GM19395 (cell line): ENCODE measurements around the gene PPP2R5E.

Source experiments
- ATAC-seq: cut with Tn5 transposase; IDR thresholded peaks from one replicate; pipeline ENCODE4 v1.9.1; 2021; ENCODE audit warnings: mild to moderate bottlenecking, moderate library complexity; ENCODE audit not compliant: unreplicated experiment

PPP2R5E gene

DNA sequence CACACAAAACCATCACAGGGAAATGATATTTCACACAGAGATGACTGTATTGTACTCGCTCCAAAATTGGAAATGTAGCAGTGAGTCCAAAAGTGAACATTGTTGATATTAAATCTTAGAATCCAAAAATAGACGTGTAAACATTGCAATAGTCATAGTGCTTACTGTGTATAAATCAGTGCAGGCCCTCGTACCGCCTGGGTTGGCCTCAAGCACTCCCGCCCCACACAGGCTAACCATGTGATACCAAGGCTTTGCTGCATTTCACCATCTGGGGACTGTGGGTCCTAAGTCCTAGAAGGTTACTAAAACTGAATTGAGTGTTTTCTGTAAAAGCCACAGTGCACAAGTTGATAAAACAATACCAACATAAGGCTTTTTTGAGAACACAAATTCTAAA is 107.3 kb downstream of the PPP2R5E start:
- no peak for ATAC-seq

DNA sequence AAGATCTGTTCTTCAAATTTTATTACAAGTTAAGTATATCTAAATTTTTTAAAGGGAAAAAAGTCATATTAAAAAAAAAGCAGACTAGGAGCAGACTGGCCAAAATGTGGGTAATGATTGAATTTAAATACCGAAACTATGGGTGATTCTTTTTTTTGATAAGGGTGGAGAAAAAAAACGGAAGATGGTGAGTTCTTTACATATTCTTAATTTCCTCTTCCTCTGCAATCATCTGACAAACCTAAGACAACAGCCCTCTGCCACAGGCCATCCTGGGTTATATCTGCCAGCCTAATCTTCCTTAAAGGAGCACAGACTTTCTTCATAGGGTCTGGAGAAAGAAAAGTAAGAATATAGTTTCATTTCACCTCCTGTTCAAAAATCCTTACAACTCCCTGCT is 108.0 kb downstream of the PPP2R5E start:
- ATAC-seq = no peak

- ATAC-seq = no peak
Measured at GRCh38 chr14:63432888-63433552, 110.2 kb downstream of the PPP2R5E start.

- ATAC-seq = no peak
Measured at GRCh38 chr14:63432228-63432627, 110.9 kb downstream of the PPP2R5E start.

- no peak for ATAC-seq
Measured at GRCh38 chr14:63431466-63431865, 111.7 kb downstream of the PPP2R5E start.

DNA sequence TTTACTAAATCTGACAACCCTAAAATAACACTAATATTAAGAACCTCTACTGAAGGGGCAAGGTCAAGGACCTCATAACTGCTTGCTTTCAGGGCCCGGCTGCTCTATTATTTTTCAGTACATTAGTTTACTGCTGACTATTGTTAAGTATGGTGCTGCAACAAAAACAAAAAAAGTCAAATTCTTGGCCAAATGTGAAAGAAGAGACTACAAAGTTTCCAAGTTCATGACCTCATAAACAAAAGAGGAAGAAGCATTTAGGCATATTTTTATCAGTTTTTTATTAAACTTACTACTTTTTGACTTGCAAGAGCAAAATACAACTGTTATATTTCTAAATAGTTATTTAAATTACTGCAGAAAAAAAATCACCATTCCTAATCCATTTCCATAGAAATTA is 114.7 kb downstream of the PPP2R5E start:
- no peak for ATAC-seq

- ATAC-seq = no peak
Measured at GRCh38 chr14:63426838-63427352, 116.3 kb downstream of the PPP2R5E start.

GRCh38 chr14:63423889-63424288 is 119.3 kb downstream of the PPP2R5E start:
- no peak for ATAC-seq

DNA sequence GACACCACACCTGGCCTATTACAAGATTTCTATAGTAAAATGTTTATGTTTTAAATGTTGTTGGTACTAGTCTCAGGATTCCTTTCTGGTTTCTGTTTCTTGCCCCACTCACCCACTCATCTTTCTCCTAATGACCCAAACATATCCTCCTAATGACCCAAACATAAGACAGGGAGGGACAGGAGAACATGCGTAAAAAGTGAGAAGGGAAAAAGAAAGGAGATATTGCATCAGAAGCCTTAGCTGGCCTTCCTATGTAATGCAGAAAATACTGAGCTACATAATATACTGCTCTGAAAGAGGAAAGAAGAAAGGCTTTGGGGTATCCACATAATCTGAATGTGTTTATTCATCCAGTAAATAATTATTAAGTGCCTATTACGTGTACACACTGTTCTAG is 119.8 kb downstream of the PPP2R5E start:
- ATAC-seq = no peak

GRCh38 chr14:63421919-63422318 is 121.3 kb downstream of the PPP2R5E start:
- no peak for ATAC-seq

DNA sequence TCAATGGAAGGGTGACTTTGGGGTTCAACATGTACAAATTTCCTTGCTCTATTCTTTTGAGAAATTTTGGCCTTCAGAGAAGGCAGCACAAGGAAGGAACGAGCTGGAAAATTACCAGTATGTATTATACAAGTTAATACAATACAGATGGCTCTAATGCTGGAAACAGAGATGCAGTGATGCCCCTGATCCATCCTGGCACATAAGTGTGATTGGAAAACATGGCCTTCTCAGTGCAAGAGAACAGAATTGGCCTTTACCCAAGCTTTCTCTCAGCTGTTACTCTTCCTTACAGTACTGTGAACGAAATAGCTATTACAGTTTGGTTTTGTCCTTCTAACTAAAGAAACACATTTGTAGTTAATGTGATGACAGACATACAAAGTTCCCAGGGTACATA is 122.0 kb downstream of the PPP2R5E start:
- ATAC-seq = no peak

DNA sequence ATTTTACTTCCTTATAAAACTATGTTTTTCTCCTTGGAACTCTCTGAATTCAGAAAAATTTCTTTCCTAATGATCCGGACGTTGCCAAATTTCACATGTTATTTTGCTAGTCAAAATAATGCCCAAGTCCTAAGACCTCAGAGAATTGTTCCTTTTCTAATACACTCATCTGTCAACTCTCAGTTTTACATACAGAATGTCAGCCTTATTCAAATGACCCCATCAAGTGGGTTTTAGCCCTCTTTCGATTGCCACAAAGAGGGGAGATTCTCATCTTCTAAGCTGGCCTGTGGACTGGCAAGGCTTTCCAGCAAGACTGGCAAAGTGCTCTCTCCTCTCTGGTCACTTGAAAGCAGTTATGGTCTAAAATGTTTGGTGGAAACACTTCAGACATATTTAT is 125.2 kb downstream of the PPP2R5E start:
- no peak for ATAC-seq

DNA sequence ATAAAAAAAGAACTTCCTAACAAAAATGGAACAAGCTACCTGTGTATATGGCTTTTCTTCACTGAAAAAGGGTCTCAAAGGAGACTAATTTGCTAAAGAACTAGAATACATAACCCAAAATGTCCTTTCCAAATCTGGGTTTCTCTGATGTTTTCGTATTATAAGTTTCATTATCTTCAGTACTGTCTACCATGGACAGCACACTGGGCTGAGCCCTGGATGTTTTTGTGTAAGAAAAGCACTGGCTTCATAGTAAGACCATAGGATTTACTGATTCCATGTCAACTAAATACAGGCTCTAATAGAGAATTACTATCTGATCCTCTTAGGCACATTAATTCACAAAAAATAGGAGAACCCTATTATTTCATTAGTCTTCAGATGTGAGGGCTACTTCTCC is 130.2 kb downstream of the PPP2R5E start:
- ATAC-seq = no peak

DNA sequence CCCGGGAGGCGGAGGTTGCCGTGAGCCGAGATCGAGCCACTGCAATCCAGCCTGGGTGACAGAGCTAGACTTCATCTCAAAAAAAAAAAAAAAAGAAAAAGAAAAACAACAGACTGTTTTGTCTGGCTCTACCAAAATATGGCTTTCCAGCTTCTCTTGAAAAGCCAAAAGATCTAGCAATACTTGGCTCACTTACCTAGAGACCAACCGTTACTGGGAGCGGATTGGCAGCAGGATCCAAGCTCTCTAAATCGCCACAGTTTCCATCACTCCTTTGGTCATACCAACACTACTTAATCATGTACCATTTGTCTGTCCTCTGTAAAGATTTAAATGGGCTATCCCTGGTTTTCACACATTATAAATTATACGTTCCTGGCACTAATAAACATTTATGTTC is 136.8 kb downstream of the PPP2R5E start:
- no peak for ATAC-seq

DNA sequence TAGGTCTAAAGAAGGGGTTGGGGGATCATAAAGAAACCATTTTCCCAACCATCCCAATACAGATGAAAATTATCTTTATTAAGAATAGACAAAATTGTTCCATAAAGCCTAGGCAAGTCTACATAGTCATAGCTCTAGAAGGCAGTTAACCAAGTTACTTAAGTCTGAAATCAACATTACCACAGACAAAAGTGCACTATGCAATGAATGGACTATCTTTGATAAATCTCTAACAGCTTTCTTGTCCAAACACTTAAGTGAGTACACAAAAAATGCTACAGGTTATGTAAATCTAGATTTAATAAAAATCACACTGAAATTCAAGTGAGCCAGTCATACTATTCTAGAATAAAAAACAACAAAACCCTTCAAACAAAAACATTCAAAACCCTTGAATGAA is 137.5 kb downstream of the PPP2R5E start:
- no peak for ATAC-seq

GRCh38 chr14:63404906-63405305 is 138.3 kb downstream of the PPP2R5E start:
- no peak for ATAC-seq

DNA sequence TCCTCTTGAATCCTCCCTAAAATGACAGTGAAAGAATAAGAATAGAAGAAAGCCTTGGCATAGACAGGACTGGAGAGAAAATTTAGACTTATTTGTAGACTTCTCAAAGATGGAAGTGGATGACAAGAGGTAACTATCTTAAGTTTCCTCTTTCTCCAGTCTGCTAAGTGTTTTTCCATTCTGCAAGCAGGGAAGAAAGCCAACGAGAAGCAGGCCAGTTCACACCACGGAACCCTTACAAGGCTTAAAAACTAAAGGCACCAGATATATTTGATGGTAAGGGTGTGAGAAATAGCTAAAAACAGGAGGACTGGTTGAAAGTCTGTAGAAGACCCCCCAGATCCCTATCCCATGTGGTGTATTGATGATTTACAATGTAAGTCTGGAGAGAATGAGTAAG is 141.5 kb downstream of the PPP2R5E start:
- ATAC-seq = no peak

DNA sequence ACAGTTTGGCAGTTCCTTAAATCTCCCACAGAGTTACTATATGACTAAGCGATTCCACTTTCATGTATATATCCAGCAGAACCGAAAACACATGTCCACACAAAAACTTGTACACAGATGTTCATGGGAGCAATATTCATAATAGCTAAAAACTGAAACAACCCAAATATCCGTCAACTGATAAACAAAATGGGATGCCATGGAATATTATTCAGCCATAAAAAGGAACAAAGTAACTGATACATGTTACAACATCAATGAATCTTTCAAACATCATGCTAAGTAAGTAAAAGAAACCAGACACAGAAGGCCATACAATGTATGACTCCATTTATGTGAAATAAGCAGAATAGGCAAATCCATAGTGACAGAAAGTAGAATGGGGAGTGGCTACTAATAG is 144.2 kb downstream of the PPP2R5E start:
- no peak for ATAC-seq

- no peak for ATAC-seq
Measured at GRCh38 chr14:63394841-63395240, 148.3 kb downstream of the PPP2R5E start.

DNA sequence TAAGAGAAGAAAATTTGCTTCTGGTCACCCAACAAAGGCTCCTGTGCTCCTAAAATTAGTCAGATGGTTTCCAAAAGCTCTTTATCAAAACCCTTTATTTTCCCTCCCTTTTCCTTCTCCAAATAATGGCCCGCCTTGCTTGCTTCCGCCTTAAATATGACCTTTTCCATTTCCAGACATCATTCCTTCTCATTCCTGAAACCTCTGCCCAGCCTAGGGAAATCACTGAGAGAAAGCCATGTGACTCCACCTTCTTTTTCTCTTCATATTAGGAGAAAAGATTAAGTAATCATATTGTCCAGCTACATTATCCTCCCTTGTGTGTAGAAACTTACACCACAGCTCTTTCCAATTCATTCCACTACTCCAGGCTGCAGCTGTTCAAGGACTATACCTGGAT is 148.7 kb downstream of the PPP2R5E start:
- no peak for ATAC-seq

- no peak for ATAC-seq
Measured at GRCh38 chr14:63393012-63393411, 150.2 kb downstream of the PPP2R5E start.

- no peak for ATAC-seq
Measured at GRCh38 chr14:63392236-63392635, 150.9 kb downstream of the PPP2R5E start.

DNA sequence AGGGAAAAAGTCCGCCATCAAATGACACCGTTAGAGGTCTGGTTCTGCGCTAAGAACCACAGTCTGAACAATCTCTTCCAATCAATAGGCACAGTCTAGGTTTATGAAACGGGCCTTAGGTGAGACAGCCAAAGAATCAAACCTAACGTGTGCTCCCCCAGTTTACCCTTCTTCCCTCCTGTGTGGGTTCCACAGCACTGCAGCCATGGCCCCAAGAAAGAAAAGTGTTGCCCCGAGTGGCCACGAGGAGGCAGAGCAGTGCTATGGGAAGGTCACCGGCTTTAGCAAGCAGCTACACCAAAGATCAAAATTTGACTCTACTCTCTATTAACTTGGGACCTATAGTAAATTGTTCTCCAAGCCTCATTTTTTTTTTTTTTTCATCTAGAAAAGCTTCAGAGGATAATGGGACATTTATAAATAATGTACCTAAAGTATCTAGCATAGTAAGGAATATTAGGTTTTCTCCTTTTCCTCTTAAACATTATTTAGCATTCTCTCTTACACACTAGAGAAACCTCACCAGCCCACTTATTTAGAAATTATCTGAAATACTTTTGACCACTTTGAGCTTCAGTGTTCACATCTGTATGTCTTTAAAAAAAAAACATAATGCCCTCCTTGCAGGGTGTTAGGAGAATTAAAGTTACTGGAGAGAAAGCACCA is 154.3 kb downstream of the PPP2R5E start:
- ATAC-seq = peak; percentile 88
